Neural crest cell (in vitro differentiated cells): ENCODE results near the gene ARAF. TPM values are rescaled to one million over a fixed set of nuclear protein-coding genes. Genes with fewer than 3 reads are reported as not detected.
"Not testable (repeated sequence)": the region's sequence is repeated elsewhere in the genome, so short reads cannot be mapped to it uniquely, and the experiment has no call there.

ENCODE experiments used
- DNase-seq: peaks from one replicate; pipeline ENCODE4 v3.0.0; 2021; ENCODE audit warnings: low read depth, mixed read lengths, low spot score
- H3K27ac Mint-ChIP-seq: one replicate; pipeline ENCODE4 v1.8.0; 2021; ENCODE audit warnings: mild to moderate bottlenecking, mixed read lengths; ENCODE audit not compliant: unreplicated experiment
- H3K27me3 Mint-ChIP-seq: 2 replicates; pipeline ENCODE4 v1.8.0; 2021; ENCODE audit warnings: low read depth, mild to moderate bottlenecking, mixed read lengths
- H3K36me3 Mint-ChIP-seq: 2 replicates; pipeline ENCODE4 v1.8.0; 2021; ENCODE audit warnings: low read depth, mild to moderate bottlenecking, mixed read lengths
- H3K4me1 Mint-ChIP-seq: 2 replicates; pipeline ENCODE4 v1.8.0; 2021; ENCODE audit warnings: mixed read lengths
- H3K4me3 Mint-ChIP-seq: one replicate; pipeline ENCODE4 v1.8.0; 2021; ENCODE audit warnings: mild to moderate bottlenecking, mixed read lengths
- H3K9me3 Mint-ChIP-seq: 2 replicates; pipeline ENCODE4 v1.8.0; 2021; ENCODE audit warnings: mixed read lengths
- long read RNA-seq: library from polyadenylated mRNA; unstranded; transcript quantifications from one replicate; pipeline ENCODE4 v2.0.0, GENCODE V29; 2020
- total RNA-seq: library from RNA; stranded (reverse); gene quantifications from 2 replicates; pipeline ENCODE4 v1.2.1, GENCODE V29; 2021
- TF ChIP-seq, protein P1 (sequence below): fragments of 200-600 bp; sonication (generic); conservative IDR thresholded peaks from 2 replicates; pipeline ENCODE4 v1.5.0; 2021; ENCODE audit warnings: antibody characterized with exemption, mild to moderate bottlenecking

ARAF gene
- 55.7 and 56.3 TPM in 2 replicates for total RNA-seq
- long read RNA-seq, partial matches to known transcripts, result 2 of 4 reads
- long read RNA-seq, other reads (novel, unspliced or antisense), result 1 of 4 reads

GRCh38 chrX:47560934-47561658 is at the start of gene ARAF:
Gene ARAF, plus strand, starts transcription at chrX:47561205. Its CDS starts 1,763 bp downstream, at chrX:47562968.
- DNase-seq, result peak; percentile 92
- Mint-ChIP-seq H3K4me1 (peaks cover 29% of the 10 kb centered on the region), H3K27ac (peak within 1 kb of the TSS; percentile 45), H3K9me3 (peaks cover 3% of the 10 kb centered on the region), H3K36me3 (peaks cover 4% of the 10 kb centered on the region), H3K27me3 (no peaks in the 10 kb centered on the region), H3K4me3 (peak within 1 kb of the TSS; percentile 88)
- TF ChIP-seq, protein P1, sequence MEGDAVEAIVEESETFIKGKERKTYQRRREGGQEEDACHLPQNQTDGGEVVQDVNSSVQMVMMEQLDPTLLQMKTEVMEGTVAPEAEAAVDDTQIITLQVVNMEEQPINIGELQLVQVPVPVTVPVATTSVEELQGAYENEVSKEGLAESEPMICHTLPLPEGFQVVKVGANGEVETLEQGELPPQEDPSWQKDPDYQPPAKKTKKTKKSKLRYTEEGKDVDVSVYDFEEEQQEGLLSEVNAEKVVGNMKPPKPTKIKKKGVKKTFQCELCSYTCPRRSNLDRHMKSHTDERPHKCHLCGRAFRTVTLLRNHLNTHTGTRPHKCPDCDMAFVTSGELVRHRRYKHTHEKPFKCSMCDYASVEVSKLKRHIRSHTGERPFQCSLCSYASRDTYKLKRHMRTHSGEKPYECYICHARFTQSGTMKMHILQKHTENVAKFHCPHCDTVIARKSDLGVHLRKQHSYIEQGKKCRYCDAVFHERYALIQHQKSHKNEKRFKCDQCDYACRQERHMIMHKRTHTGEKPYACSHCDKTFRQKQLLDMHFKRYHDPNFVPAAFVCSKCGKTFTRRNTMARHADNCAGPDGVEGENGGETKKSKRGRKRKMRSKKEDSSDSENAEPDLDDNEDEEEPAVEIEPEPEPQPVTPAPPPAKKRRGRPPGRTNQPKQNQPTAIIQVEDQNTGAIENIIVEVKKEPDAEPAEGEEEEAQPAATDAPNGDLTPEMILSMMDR, result no peak

GRCh38 chrX:47512383-47512782 is 48.6 kb upstream of the ARAF start:
- H3K27ac Mint-ChIP-seq, H3K36me3 Mint-ChIP-seq, H3K9me3 Mint-ChIP-seq, DNase-seq: not testable (repeated sequence)
- peaks cover 13% of the 10 kb centered on the region for H3K27me3 Mint-ChIP-seq
- peaks cover 13% of the 10 kb centered on the region for H3K4me1 Mint-ChIP-seq
- peak overlapping the region; percentile 80 for H3K4me3 Mint-ChIP-seq

GRCh38 chrX:47513034-47513965 is 47.7 kb upstream of the ARAF start:
- Mint-ChIP-seq H3K4me1 (peaks cover 13% of the 10 kb centered on the region), H3K4me3 (peak overlapping the region; percentile 89), H3K27me3 (peaks cover 13% of the 10 kb centered on the region)
- H3K27ac Mint-ChIP-seq, H3K36me3 Mint-ChIP-seq, H3K9me3 Mint-ChIP-seq: not testable (repeated sequence)
- peak; percentile 6 for DNase-seq

- H3K27ac Mint-ChIP-seq, result no peak overlapping the region
- no peaks in the 10 kb centered on the region for H3K36me3 Mint-ChIP-seq
- no peaks in the 10 kb centered on the region for H3K9me3 Mint-ChIP-seq
- DNase-seq, result no peak
- H3K27me3 Mint-ChIP-seq, result peaks cover 13% of the 10 kb centered on the region
- H3K4me3 Mint-ChIP-seq, result peak overlapping the region; percentile 66
- H3K4me1 Mint-ChIP-seq, result peaks cover 13% of the 10 kb centered on the region
- TF ChIP-seq, protein P1, result no peak
Measured at GRCh38 chrX:47514533-47515235, 46.3 kb upstream of the ARAF start.

- peaks cover 13% of the 10 kb centered on the region for H3K4me1 Mint-ChIP-seq
- H3K27ac Mint-ChIP-seq, result no peak overlapping the region
- no peaks in the 10 kb centered on the region for H3K9me3 Mint-ChIP-seq
- H3K36me3 Mint-ChIP-seq, result no peaks in the 10 kb centered on the region
- TF ChIP-seq, protein P1, result no peak
- DNase-seq, result no peak
- peak overlapping the region; percentile 22 for H3K4me3 Mint-ChIP-seq
- H3K27me3 Mint-ChIP-seq, result peaks cover 15% of the 10 kb centered on the region
Measured at GRCh38 chrX:47515941-47516665, 44.9 kb upstream of the ARAF start.

GRCh38 chrX:47518144-47518543 is 42.9 kb upstream of the ARAF start:
- Mint-ChIP-seq H3K27me3 (peaks cover 21% of the 10 kb centered on the region), H3K9me3 (no peaks in the 10 kb centered on the region), H3K4me1 (peaks cover 5% of the 10 kb centered on the region)

More at GRCh38 chrX:47518144-47518543, 42.9 kb upstream of the ARAF start:
- no peak overlapping the region for H3K4me3 Mint-ChIP-seq
- no peak for DNase-seq
- no peaks in the 10 kb centered on the region for H3K36me3 Mint-ChIP-seq
- no peak overlapping the region for H3K27ac Mint-ChIP-seq
- TF ChIP-seq, protein P1, result no peak
